Suppressor macrophage treated with lipopolysaccharide for 1 hour (primary cell): ENCODE results near the gene TMEM178A.

Experiments used
- DNase-seq, 3 donors: peaks; one replicate each; pipeline ENCODE4 v3.0.0-alpha.2; 2020 to 2022

The TMEM178A gene

GRCh38 chr2:39762448-39762847, 96.7 kb downstream of the TMEM178A start:
- no peak for DNase-seq
